HG03280 (cell line): ENCODE data around the gene ARHGEF33.
A peak's percentile ranks its signal among the peaks of the same experiment; 100 is the strongest.
"Not testable (repeated sequence)": the region's sequence is repeated elsewhere in the genome, so short reads cannot be mapped to it uniquely, and the experiment has no call there.

Experiments
- ATAC-seq: cut with Tn5 transposase; IDR thresholded peaks from one replicate; pipeline ENCODE4 v1.9.1; 2021; ENCODE audit warnings: mild to moderate bottlenecking, moderate library complexity; ENCODE audit not compliant: unreplicated experiment

The ARHGEF33 gene

DNA sequence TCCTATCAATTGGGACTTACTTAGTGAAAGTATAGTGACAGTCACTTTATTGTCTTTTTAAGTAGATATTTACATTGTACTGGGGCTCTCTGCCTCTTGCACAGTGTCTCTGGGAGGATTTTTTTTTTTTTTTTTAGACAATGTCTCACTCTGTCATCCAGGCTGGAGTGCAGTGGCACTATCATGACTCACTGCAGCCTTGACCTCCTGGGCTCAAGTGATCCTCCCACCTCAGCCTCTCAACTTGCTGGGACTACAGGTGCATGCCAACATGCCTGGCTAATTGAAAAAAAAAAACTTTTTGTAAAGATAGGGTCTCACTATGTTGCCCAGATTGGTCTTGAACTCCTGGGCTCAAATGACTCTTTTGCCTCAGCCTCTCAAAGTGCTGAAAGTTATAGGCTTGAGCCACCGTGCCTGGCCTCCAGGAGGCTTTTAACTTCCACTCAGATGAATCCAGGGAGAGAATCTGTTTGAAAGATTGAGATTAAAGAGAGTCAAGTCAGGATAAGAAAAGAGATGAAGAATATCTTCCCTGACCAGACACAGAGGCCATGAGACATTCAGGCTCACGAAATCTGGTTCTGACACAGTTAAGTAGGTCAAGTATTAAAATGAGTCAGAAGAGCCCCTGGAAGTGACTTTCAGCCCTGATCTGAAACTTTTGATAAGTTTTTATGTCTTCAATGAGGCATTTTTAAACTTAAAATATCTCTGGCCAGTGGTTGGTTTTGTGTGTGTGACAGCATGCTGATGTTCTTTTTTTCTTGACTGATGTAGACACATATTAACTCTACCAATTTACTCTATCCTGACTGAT lies 18.3 kb downstream of the ARHGEF33 start:
- ATAC-seq = peak; percentile 95

DNA sequence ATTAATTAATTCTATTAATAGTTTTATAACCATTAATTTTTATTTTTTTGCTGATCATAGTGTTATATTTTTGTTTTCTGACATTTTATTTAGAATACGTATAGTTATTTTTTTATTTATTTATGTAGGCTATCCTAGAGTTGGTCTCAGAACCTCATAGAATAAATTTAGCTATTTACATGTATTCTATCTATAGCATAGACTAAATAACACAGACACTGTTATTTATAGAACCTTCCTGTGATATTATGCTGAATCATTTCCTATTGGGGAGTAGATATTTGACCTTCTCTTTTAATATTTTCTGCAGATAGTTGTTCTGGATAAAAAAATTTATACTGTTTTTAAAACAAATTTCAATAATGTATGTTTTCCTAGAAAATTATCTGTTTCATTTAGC lies 20.2 kb downstream of the ARHGEF33 start:
- ATAC-seq = no peak

DNA sequence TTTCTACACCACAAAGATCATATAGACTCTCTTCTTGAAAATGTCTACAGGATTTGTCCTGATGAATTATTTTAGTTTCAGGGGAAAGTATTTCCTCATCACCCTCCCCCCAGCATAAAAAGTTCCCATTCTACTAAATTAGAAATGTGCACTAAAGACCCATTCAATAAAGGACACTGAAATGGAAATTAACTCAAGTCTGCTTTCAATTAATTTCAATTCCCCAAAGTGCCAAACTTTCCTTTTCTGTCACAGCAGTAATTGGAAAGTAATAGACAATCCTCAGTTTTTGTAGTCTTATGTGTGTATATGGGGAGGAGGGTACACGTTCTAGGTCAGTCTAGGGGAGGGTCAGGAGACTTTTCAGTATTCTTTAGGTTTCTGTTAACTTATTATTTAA lies 21.5 kb downstream of the ARHGEF33 start:
- ATAC-seq = no peak

DNA sequence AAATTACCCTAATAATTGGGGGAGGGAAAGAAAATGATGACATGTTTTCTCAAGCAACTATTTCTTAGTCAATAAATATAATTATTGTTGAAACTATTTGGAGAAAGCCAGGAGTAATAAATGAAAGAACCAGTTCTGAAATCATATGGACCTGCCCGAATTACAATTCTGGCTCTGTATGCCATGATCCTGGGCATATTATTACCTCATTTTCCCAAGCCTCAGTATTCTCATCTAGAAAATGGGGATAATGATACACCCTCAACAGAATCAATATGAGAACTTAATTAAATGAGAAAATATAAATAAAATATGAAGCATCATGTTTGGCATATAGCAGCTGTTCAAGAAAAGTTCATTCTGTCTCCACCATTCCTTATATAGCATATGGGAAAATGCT lies 22.9 kb downstream of the ARHGEF33 start:
- no peak for ATAC-seq

DNA sequence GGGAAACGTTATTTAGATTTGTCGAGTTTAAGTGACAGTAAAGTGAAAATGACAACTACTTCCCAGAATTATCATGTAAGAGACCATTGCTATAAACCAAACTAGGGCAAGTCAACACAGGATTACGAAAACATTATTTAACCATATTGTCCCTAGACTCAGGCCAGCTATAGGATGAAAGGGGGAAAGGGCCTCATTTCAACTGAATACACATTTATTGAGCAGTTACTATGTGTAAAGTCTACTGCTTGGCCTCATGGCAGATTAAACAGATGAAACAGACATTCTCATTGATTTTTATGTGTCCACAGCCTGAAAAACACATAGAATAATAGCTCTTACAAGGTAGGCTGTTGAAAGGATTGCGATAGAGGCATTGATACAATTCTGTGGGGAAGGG lies 32.7 kb downstream of the ARHGEF33 start:
- ATAC-seq = no peak

DNA sequence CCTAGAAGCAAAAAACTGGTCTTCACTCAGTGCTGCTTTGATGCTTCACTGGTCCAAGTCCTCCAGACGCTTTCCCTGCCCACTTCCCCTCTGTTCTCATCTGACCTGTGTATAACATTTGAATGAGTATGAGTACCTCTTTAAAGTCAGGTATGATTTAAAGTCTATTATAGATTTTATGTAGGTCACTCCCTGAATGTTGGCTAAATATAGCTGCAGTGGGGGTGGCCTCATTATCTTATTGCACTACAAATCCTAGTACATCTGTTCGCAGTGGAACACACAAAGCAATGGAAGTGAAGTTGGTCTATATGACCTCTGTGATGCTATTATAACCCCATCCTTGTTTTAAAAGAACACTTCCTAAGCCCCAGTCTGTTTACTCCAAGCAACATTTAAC lies 33.2 kb downstream of the ARHGEF33 start:
- no peak for ATAC-seq

DNA sequence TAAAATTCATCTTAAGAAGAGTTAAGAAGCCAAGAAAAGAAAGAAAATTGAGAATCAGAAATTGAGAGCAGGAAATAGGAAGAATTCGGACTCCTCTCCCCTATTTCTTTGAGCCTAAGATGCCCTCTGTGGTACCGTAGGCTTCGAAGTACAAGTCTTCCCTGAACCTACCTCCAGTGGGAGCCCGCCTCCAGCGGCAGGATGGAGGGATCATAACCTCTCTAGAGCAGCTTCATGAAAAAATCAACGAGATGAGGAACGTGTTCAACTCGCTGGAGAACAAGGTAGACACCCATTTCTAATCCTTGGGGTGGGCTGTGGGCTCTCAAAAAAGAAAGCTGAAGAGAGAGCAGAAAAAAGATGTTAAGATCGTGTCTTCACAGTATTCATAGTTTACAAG lies 36.3 kb downstream of the ARHGEF33 start:
- ATAC-seq = no peak

DNA sequence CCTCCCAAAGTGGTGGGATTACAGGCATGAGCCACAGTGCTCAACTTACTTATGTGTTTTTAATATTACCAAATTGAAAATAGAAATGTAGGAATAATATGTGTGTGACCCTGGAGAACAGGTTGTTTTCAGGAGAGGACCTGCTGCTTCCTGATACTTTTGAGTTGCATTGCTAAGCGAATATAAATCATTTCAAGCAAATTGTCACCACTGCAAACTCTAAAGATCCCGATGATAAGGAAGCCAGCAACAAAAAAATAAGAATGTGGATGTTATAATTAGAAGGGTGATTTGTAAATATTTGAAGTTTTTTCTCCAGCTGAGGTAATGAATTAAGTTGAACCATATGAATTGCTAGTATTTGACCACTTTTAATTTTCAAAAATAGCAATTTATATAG lies 40.9 kb downstream of the ARHGEF33 start:
- ATAC-seq = no peak

DNA sequence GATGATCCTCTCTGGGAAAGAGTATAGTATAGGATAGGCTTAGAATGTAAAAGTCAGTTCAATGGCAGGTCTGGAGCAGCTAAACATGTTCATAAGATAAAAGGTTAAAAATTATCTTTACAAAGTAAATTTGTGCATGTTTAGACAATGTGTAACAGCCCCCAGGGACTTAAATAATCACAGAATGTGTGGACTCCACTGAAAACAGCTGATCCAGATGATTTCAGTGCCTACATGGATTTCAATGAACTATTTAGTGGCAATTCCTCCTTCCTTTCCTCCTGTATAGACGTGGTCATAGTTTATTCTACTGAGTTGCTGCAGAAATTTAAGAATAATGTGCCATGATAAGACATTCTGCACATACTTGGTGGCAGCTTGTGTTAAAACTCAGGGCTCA lies 42.9 kb downstream of the ARHGEF33 start:
- no peak for ATAC-seq

DNA sequence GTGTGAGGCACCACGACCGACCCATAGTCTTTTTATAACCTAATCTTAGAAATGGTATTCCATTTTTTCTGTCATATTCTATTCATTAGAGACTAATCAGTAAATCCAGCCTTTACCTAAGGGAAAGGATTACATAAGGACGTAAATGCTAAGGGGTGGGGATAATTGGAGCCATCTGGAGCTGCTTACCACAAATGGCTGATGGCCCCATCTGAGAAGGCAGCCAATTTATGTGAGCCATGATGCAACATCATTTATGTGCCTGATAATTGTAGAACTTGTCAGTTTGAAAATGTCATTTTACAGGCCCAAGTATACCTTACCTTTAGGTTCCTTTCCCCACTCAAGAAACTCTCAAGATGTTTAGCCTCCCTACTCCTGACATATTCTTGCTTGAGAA lies 44.0 kb downstream of the ARHGEF33 start:
- no peak for ATAC-seq

DNA sequence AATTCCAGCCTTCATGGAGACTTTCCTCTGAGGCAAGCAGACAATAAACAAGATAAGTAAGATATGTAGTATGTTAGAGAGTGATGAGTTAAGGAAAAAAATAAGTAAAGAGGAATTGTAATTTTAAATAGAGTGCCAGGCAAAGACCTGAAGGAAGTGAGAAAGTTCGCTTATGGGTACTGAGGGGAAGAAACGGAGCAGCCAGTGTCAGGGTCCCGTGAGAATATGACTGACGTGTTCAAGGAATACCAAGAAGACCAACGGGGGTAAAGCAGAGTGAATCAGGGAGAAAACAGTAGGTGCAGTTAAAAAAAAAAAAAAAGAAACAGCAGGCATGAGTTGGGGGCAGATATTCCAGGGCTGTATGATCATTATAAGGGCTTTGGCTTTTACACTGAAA lies 45.1 kb downstream of the ARHGEF33 start:
- no peak for ATAC-seq

DNA sequence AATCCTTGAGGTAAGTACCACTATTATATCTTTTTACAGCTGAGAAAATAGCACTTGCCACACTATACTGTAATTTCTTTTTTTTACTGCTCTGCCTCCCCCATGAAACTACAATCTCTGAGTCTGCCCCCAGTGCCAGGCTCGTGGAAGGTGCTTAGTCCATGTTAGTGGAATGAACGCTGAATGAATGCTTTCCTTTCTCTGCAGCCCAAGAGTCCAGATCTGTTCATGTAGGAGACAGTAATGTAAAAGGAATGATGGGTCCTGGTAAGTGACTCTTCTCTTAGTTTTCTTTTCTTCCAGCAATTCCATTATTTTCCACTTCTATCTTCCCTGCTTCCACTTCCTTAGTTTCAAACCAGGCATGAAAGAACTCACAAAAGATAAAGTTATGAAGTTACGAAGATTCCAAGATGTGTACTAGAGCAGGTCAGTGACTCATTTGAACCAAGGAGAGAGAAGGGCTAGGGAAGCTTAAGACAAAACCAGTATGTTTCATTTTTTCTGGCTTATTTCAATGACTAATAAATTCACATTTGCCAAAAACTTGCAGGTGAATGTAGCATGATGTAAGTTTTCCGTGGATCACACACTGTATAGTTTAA lies 46.0 kb downstream of the ARHGEF33 start:
- no peak for ATAC-seq

DNA sequence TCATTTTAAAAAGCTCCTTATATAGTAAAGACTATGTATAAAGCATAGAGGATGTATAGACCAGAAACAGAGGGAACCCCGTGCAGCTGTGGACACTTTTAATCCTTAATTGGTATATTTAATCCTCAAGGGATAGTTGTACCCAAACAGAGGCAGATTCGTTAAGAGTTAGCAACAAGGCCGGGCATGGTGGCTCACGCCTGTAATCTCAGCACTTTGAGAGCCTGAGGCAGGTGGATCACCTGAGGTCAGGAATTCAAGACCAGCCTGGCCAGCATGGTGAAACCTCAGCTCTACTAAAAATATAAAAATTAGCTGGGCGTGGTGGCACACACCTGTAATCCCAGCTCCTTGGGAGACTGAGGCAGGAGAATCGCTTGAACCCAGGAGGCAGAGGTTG lies 46.8 kb downstream of the ARHGEF33 start:
- ATAC-seq = not testable (repeated sequence)

DNA sequence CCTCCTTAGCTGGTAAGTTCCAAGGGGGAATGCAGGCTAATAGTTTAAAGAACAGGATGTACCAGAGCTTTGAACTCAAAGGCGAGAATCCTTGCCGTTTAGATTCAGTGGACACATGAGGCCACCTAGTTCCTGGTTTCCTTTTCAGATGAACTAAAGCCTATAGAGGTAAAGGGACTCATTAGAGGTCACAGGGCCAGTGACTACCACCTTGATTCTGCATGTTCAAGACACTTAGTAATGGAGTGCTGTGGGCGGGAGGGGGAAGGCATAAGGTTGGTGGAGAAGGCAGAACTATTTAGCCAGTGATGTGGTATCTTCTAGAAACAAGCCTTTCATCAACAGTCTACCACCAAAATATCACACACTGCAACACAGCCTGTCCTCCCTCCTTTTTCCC lies 47.9 kb downstream of the ARHGEF33 start:
- no peak for ATAC-seq

DNA sequence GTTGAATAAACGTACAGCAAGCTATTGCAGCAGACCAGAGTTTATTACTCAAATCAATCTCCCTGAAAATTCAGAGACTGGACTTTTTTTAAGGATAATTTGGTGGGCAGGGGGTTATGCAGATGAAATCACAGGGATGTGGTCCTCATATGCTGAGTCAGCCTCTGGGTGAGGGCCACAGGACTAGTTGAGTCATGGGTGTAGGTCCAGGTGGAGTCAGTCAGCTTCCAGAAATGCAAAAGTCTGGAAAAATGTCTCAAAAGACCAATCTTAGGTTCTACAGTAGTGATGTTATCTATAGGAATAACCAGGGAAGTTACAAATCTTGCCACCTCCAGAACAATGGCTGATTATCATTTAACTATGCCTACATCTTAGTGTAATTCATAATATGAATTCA lies 51.1 kb downstream of the ARHGEF33 start:
- ATAC-seq = no peak

DNA sequence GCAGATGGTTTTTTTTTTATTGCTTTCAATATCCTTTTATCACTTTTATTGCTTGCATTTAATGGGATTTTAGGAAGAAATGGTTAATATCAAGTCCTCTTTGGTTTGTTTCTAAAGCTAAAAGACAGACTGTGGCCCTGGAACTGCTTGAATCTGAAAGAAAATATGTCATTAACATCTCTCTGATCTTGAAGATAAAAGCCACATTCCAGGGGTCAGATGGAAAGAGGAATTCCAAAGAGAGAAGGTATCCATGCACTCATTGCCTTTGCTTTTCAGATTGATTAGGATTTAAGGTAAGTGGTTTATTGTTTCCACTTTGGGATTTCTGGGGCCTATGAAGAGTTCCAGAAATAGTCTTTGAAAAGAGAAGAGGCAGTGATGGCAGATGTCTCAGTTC lies 54.1 kb downstream of the ARHGEF33 start:
- no peak for ATAC-seq

DNA sequence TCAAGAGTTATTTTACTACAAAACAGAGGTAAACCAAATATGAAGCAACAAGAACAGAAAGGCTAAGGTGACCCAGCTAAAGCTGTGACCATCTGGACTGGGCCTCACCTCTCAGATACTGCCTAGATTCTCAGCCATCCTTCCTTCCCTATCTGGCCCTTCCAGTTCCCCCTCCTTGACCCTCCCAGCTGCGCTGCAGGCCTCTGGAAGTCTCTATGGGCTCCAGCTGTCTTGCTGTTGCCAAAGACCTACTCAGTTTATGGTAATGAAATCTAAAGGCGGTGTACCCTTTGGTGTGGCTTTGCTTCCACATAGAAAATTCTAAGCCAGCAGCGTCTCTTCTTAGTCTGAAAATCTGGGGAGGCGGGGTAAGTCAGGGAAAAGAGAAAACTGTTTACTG lies 55.7 kb downstream of the ARHGEF33 start:
- ATAC-seq = no peak

DNA sequence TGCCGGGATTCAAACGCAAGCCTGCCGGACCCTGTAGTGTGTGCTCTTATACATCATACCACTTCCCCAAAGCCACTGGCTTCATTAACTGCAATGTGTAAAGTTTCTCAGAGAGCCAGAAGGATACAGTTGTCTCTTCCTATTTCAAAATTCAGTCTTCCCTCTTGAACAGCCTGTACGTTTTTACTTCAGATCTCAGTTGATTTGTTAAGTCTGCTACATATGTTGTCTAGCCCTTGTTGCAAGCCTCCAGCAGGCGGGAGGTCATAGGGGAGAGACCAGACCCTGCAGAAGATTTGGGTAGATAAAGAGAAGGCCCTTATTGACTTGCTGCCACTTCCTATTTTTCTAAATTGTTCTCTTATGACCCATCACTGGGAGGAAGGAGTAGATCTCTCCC lies 56.2 kb downstream of the ARHGEF33 start:
- ATAC-seq = no peak

DNA sequence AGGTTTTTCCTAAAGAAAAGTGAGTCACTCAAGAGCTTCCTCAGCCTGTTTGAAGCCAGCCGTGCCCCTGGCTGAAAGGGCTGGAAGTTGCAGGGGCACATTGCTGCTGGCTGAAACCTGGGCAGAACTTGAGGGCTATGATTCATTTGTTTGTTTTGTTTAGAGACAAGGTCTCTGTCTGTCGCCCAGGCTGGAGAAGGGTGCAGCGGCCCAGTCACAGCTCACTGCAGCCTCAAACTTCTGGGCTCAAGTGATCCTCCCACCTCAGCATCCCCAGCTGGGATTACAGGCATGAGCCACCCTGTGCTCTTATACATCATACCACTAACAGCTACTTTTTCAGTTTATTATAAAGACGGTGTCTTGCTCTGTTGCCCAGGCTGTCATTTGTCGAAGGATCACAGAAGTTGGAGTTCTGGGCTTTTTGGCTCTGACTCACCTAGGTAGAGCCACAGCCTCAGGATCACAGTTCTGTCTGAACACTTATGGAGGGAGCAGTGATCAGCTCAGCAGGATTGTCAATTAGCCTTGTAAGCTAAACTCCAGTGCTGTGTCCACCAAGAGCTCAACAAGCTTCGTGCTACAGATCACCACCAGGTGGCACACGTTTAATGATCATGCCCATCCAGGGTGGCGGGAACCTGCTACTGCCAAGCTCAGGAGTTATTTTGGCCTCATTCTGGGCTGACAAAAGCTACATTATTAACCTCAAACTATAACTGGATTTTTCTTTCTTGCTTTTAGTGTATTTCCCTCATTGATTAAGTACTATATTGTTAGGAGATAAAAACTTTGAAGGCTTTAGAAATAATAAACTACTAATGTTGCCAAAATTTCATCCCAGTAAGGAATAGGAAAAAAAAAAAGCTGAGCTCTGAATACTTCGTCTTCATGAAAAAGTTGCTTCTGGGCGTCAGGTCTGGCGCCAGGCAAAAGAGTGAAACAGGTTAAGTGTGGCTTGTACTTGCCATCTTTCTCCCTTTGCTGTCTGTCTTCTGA lies 57.9 kb downstream of the ARHGEF33 start:
- peak; percentile 77 for ATAC-seq

DNA sequence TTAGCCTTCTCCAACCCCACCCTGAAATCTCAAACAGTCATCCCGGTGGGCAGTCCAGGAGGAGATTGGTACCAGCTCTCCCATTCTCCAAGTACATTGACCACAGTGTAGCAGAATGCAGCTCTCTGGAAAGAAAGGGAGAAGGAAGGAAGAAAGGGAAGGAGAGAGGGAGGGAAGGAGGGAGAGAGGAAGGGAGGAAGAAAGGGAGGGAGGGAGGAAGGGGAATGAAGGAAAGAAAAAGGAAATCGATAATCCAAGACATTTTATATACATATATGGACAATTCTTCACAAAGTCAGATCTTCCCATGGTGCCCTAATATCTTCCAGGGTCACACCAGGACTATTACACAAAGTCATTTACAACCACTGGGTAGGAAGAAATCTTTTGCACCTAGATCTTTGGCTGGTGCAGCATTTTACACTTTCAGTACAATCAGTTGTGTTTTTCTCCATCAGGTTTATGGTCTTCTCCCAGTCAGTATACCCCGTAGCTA lies 58.8 kb downstream of the ARHGEF33 start:
- ATAC-seq = no peak

DNA sequence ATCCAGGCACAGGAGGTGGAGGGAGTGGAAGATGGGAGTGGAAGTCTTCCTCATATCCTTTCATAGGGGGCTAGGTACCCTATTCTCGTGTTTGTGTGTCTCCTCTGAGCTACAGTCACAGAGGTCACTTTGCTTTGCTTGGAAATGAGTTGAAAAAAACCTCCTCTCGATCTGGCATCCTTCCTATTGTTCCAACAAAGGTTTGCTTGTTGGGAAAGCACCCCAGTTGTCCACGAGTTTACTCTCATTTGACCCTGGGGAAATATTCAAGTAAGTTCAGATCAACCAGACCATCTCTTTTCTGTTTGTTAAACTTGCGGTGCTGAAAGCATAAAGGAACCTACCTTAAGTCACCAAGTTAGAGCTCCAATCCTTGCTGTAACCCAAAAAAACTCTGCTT lies 59.3 kb downstream of the ARHGEF33 start:
- no peak for ATAC-seq
